ENCODE measurements around the gene PRDM8.

PRDM8 gene

GRCh38 chr4:80196922-80197573 is at the start of gene PRDM8:
TSS of gene PRDM8 (plus strand) at chr4:80197503. CDS start at chr4:80200081, 2,578 bp downstream.
- no peak for TF ChIP-seq CTCF (IDR thresholded peaks at IDR 0.05)

GRCh38 chr4:80150387-80151180 is 46.7 kb upstream of the PRDM8 start:
- TF ChIP-seq CTCF (IDR thresholded peaks at IDR 0.05), result no peak

GRCh38 chr4:80151981-80152380 is 45.3 kb upstream of the PRDM8 start:
- no peak for TF ChIP-seq CTCF (IDR thresholded peaks at IDR 0.05)

GRCh38 chr4:80153874-80154544 is 43.3 kb upstream of the PRDM8 start:
- no peak for TF ChIP-seq CTCF (IDR thresholded peaks at IDR 0.05)

- TF ChIP-seq CTCF (IDR thresholded peaks at IDR 0.05), result no peak
These were observed 42.8 kb upstream of the PRDM8 start for GRCh38 chr4:80154545-80154933.

GRCh38 chr4:80155316-80155982 is 41.9 kb upstream of the PRDM8 start:
- TF ChIP-seq CTCF (IDR thresholded peaks at IDR 0.05), result no peak

GRCh38 chr4:80156410-80156809 is 40.9 kb upstream of the PRDM8 start:
- TF ChIP-seq CTCF (IDR thresholded peaks at IDR 0.05), result no peak
